HL-60 (cell line): Measurements from ENCODE around the gene LDLR.
"Not testable (repeated sequence)": the region's sequence is repeated elsewhere in the genome, so short reads cannot be mapped to it uniquely, and the experiment has no call there.

ENCODE experiments used
- DNase-seq, 2 experiments: peaks; one replicate each; pipeline ENCODE4 v3.0.0-alpha.2; 2010 to 2020; ENCODE audit warnings: low read depth in 1 of 2, low spot score in 1 of 2
- H3K27ac ChIP-seq: fragments of 250-450 bp; sonication (Bioruptor Pico); replicated peaks from 2 replicates; pipeline ENCODE4 v1.5.1; 2020; ENCODE audit warnings: mild to moderate bottlenecking, moderate library complexity
- H3K27me3 ChIP-seq: fragments of 250-450 bp; sonication (Bioruptor Pico); 2 replicates; pipeline ENCODE4 v1.5.1; 2021; ENCODE audit warnings: mild to moderate bottlenecking, moderate library complexity; ENCODE audit not compliant: insufficient read depth, poor library complexity, severe bottlenecking
- H3K4me3 ChIP-seq: replicated peaks from 2 replicates; pipeline ENCODE4 v1.5.1; 2011; ENCODE audit warnings: mild to moderate bottlenecking, control low read depth, low read length; ENCODE audit not compliant: insufficient read depth
- GABPA ChIP-seq: IDR thresholded peaks from 2 replicates; pipeline ENCODE4 v1.6.1; 2012; ENCODE audit warnings: low read depth
- POLR2AphosphoS5 ChIP-seq: IDR thresholded peaks from 2 replicates; pipeline ENCODE4 v1.6.1; 2012; ENCODE audit warnings: low read depth
- SPI1 ChIP-seq: IDR thresholded peaks from 2 replicates; pipeline ENCODE4 v1.6.1; 2012; ENCODE audit warnings: low read depth, mild to moderate bottlenecking, borderline replicate concordance
- TF ChIP-seq, protein P1 (sequence below): IDR thresholded peaks from 2 replicates; pipeline ENCODE4 v1.6.1; 2012; ENCODE audit warnings: low read depth; ENCODE audit not compliant: insufficient replicate concordance
- TF ChIP-seq, protein P2 (sequence below): IDR thresholded peaks from one replicate; pipeline ENCODE4 v1.5.1; 2011; ENCODE audit warnings: low read length, control low read depth, inconsistent platforms; ENCODE audit not compliant: insufficient read depth

The LDLR gene

DNA sequence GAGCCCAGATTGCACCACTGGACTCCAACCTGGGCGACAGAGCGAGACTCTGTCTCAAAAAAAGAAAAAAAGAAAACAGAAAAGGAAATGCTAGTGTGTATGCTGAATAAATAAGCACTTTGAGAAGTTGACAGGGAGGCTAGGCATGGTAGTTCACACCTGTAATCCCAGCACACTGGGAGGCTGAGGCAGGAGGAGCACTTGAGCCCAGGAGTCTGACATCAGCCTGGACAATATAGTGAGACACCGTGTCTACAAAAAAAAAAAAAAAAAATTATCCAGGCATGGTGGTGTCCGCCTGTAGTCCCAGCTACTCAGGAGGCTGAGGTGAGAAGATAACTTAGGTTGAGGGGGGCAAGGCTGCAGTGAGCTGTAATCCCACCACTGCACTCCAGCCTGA lies 19.1 kb upstream of the LDLR start:
- Histone ChIP-seq H3K27ac (no peak overlapping the region), H3K4me3 (no peak overlapping the region), H3K27me3 (no peaks in the 10 kb centered on the region)
- no peak for TF ChIP-seq POLR2AphosphoS5
- no peak for DNase-seq

DNA sequence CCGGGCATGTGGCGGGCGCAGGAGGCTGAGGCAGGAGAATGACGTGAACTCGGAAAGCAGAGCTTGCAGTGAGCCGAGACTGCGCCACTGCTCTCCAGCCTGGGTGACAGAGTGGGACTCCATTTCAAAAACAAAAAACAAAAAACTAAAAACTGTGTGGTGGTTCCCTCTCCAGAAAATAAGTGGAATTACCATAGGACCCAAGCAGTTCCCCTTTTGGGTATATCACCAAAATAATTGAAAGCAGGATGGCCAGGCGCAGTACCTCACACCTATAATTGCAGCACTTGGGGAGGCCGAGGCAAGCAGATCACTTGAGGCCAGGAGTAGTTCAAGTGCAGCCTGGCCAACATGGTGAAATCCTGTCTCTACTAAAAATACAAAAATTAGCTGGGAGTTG lies 15.7 kb upstream of the LDLR start:
- Histone ChIP-seq H3K27me3 (no peaks in the 10 kb centered on the region), H3K27ac (no peak overlapping the region), H3K4me3 (no peak overlapping the region)
- no peak for DNase-seq
- TF ChIP-seq GABPA (no peak), SPI1 (peak; percentile 82)

DNA sequence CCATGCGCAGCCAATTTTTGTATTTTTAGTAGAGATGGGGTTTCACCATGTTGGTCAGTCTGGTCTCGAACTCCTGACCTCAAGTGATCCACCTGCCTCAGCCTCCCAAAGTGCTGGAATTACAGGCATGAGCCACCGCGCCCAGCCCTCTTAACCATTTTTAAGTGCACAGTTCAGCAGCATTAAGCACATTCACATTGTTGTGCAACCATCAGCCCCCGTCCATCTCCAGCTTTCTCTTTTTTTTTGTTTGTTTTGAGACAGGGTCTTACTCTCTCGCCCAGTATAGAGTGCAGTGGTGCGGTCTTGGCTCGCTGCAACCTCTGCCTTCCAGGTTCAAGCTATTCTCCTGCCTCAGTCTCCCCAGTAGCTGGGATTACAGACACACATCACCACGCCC lies 12.5 kb upstream of the LDLR start:
- not testable (repeated sequence) for H3K4me3 ChIP-seq, DNase-seq, H3K27me3 ChIP-seq, H3K27ac ChIP-seq

DNA sequence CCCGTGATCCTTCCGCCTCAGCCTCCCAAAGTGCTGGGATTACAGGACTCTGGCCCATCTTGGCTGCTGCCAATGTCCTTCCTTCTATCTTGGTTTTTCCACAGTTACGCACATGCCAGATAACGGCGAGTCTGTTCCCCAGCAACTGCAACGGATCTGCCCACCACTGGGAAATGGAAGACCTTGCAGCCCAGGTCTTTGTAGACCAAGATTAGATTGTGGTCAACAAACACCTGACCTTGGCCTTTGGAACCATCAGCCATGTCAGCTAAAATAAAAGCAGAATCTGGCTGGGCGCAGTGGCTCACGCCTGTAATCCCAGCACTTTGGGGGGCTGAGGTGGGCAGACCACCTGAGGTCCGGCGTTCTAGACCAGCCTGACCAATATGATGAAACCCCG lies 10.4 kb upstream of the LDLR start:
- no peaks in the 10 kb centered on the region for H3K27me3 ChIP-seq
- TF ChIP-seq POLR2AphosphoS5 (no peak), GABPA (no peak), SPI1 (no peak)
- TF ChIP-seq, protein P1, sequence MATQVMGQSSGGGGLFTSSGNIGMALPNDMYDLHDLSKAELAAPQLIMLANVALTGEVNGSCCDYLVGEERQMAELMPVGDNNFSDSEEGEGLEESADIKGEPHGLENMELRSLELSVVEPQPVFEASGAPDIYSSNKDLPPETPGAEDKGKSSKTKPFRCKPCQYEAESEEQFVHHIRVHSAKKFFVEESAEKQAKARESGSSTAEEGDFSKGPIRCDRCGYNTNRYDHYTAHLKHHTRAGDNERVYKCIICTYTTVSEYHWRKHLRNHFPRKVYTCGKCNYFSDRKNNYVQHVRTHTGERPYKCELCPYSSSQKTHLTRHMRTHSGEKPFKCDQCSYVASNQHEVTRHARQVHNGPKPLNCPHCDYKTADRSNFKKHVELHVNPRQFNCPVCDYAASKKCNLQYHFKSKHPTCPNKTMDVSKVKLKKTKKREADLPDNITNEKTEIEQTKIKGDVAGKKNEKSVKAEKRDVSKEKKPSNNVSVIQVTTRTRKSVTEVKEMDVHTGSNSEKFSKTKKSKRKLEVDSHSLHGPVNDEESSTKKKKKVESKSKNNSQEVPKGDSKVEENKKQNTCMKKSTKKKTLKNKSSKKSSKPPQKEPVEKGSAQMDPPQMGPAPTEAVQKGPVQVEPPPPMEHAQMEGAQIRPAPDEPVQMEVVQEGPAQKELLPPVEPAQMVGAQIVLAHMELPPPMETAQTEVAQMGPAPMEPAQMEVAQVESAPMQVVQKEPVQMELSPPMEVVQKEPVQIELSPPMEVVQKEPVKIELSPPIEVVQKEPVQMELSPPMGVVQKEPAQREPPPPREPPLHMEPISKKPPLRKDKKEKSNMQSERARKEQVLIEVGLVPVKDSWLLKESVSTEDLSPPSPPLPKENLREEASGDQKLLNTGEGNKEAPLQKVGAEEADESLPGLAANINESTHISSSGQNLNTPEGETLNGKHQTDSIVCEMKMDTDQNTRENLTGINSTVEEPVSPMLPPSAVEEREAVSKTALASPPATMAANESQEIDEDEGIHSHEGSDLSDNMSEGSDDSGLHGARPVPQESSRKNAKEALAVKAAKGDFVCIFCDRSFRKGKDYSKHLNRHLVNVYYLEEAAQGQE = no peak
- TF ChIP-seq, protein P2, sequence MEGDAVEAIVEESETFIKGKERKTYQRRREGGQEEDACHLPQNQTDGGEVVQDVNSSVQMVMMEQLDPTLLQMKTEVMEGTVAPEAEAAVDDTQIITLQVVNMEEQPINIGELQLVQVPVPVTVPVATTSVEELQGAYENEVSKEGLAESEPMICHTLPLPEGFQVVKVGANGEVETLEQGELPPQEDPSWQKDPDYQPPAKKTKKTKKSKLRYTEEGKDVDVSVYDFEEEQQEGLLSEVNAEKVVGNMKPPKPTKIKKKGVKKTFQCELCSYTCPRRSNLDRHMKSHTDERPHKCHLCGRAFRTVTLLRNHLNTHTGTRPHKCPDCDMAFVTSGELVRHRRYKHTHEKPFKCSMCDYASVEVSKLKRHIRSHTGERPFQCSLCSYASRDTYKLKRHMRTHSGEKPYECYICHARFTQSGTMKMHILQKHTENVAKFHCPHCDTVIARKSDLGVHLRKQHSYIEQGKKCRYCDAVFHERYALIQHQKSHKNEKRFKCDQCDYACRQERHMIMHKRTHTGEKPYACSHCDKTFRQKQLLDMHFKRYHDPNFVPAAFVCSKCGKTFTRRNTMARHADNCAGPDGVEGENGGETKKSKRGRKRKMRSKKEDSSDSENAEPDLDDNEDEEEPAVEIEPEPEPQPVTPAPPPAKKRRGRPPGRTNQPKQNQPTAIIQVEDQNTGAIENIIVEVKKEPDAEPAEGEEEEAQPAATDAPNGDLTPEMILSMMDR = no peak
- no peak for DNase-seq
- no peak overlapping the region for H3K27ac ChIP-seq
- no peak overlapping the region for H3K4me3 ChIP-seq

DNA sequence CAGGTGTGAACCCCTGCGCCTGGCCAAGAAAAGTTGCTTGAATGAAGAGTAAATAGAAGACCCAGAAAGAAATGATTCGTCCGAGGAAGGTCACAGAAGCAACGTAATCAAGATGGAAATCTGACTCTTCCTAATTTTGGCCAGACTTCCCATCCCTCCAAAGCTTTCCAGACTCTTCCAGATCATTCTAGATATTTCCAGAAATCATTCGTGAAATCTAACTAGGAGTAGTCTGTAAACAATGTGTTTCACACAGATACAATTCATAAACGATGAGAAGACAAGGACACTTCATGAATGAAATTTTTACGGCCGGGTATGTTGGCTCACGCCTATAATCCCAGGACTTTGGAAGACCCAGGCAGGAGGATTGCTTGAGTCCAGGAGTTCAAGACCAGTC lies 9.3 kb upstream of the LDLR start:
- TF ChIP-seq, protein P2 = no peak
- TF ChIP-seq SPI1 (no peak), POLR2AphosphoS5 (no peak), GABPA (no peak)
- H3K27ac ChIP-seq = no peak overlapping the region
- no peak overlapping the region for H3K4me3 ChIP-seq
- no peaks in the 10 kb centered on the region for H3K27me3 ChIP-seq
- no peak for DNase-seq

DNA sequence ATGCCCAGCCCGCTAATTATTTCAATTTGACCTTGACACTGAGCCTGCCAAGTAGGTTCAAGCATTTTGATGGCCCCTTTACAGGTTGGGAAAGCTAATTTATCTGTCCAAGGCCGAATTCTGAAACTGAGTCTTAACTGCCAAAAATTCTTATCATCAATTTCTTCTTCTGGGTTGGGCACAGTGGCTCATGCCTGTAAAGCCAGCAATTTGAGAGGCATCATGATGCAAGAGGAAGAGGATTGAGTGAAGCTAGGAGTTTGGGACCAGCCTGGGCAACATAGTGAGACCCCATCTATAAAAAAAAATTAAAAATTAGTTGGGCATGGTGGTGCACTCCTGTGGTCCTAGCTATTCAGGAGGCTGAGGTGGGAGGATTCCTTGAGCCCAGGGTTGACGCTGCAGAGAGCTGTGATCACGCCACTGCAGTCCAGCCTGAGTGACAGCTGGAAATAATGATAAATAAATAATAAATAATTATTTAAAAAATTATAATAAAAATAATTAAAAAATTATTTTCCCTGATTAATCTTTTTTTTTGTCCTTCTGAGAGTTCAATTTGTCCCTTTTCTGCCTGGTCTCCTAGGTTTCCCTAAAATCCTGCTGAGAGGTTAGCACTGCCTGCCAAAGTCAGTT lies 1.3 kb upstream of the LDLR start:
- Histone ChIP-seq H3K27ac (peak overlapping the region; percentile 90; the same call in 1 of the 2 replicates), H3K27me3 (no peaks in the 10 kb centered on the region), H3K4me3 (no peak overlapping the region)
- no peak for DNase-seq
- TF ChIP-seq POLR2AphosphoS5 (no peak), GABPA (no peak), SPI1 (no peak)
- TF ChIP-seq, protein P2 = no peak
- TF ChIP-seq, protein P1 = no peak
